Activated CD4-positive, alpha-beta T cell treated with anti-CD3 and anti-CD28 coated beads, Interleukin-2, amount 50 U/mL, for 24 hours (primary cell): ENCODE data around the gene ST6GALNAC6.
A peak's percentile ranks its signal among the peaks of the same experiment; 100 is the strongest.

Source experiments
- DNase-seq, 2 donors: peaks; one replicate each; pipeline ENCODE4 v3.0.0-alpha.2; 2020; ENCODE audit warnings: low read depth in 1 of 2, low spot score in 1 of 2

ST6GALNAC6 gene

DNA sequence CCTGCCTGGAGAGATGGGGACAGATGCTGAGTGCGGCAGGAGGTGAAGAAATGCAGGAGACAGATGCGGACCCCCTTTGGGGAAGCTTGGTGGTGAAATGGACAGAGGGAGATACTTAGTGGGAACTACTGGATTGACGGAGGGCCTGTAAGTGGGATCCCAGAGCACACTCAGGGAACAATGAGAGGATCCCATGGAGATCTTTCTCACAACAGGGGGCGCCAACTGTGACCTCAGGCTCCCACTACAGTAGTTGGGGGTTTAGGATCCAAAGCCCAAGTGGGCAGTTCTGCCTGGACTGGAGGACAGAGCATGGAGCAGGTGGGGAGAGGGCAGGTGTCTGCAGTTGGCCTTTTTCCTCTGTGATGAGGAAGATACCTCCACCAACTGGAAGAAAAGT, 34.8 kb upstream of the ST6GALNAC6 start:
- no peak for DNase-seq

GRCh38 chr9:127931092-127931881, 31.9 kb upstream of the ST6GALNAC6 start:
- DNase-seq, result no peak

- no peak for DNase-seq
Measured at GRCh38 chr9:127930231-127931091, 31.1 kb upstream of the ST6GALNAC6 start, which contains the start of gene PIP5KL1. PIP5KL1 (minus strand) TSS chr9:127930777; CDS start chr9:127930752, 25 bp downstream.

DNA sequence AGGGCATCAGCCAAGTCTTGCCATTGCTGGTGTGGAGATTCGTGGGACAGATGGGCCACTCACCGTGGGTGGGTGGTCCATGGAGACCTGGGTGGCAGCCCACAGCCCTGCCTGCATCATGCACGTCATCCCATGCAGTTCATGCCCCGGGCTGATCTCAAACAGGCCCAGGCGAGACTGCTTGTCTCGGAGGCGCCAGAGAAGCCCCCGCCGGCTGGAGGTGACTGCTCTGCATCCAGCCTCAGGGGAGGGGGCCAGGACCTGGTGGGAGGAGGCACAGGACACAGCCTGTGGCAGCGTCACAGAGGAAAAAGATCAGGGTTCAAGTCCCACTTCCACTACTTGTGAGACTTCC, 30.2 kb upstream of the ST6GALNAC6 start:
- no peak for DNase-seq

GRCh38 chr9:127928676-127929624, 29.5 kb upstream of the ST6GALNAC6 start:
- no peak for DNase-seq

GRCh38 chr9:127927988-127928675, 28.7 kb upstream of the ST6GALNAC6 start:
- DNase-seq, result no peak

DNA sequence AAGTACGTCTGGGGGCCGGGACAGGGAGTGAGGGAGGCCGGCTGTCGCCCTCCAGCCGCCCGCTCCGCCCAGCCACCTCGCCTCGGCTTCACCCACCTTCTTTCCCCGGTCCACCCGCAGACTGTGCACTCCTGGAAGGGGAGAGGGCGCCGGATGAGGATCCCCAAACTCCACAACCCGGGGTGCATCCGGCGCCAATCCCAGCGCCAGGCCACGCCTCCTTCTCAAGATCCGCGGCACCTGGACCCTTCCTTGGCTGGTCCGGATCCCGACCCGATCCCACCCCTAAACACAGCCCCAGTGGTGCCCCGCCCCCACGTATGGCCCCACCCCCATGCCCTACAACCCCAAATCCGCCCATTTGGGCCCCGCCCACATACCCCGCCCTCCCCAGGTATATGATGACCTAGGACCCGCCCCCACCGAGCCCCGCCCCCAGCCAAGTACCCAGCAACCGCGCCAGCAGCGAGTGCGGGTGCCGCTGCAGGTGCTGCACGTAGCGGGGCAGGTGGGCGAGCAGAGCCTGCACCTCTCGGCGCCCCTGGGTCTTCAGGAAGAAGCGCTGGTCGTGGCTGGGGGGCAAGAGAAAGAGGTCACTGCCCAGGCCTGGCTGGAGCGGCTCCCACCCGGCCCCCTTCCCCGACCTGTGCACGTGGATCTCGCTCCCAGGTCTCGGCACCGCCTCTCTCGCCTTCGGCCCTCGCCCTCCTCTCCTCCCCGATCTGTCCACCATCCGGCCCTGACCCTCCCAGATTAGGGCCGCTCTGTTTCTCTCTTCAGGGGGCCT, 28.0 kb upstream of the ST6GALNAC6 start:
- peak in 1 of 2 donors; percentile 62 for DNase-seq

- no peak for DNase-seq
Measured at GRCh38 chr9:127926906-127927200, 27.4 kb upstream of the ST6GALNAC6 start.

DNA sequence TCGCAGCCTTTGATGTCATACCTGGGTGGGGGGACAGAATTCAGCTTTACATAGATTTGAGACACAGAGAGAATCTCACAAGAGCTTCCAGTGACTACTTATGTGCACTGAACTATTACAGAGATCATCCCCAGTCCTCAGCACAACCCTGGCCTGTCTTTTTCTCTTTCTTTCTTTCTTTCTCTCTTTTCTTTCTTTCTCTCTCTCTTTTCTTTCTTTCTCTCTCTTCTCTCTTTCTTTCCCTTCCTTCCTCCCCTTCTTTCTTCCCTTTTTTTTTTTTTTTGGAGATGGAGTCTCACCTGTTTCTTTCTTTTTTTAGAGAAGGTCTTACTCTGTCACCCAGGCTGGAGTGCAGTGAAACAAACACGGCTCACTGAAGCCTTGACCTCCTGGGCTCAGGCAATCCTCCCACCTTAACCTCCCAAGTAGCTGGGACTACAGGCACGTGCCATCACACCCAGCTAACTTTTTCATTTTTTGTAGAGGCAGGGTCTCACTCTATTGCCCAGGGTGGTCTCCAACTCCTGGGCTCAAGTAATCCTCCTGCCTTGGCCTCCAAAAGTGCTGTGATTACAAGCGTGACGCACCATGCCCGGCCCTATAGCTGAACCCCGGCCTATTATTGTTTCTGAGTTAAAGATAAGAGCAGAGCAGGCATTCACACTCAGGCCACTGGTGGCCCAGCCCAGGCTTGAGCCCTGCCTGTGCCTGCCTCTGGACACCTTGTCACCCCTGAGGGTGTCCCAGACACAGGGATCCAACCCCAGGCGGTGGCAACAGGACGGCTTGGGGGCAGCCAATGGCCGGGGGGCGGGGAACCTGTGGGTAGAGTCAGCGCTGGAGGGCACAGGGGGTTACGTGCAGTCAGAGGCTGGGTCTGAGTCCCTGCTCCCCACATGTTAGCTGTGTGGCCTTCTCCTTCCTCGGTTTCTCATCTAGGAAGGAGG, 26.8 kb upstream of the ST6GALNAC6 start:
- DNase-seq, result no peak

DNA sequence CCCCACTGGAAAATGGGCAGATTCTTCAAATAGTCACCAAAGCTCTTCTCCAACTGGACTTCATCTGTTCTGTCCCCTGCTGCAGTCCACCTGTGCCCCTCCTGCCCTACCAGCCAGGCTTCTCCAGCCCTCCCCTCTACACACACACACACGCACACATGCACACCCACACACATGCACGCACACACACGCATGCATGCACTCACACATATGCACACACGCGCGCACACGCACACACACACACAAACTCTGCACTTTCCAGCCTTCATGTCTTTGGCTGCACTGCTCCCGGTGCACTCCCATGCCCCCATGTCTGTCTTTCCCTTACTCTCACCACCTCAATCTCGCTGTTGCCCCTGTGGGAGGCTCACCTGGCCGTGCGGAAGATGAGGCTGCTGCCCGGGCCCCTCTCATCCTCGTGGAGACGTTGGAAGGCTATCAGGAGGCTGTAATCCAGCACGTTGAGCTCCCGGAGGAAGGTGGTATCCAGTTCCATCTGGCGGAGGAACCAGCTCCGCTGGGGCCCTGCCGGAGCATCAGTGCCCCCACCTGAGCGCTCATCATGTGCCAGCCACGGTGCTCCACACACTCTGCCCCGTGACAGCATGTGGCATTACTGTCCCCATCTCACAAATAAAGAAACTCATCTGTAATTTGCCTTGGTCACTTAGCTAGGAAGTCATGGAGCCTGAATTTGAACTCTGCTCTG, 25.5 kb upstream of the ST6GALNAC6 start:
- DNase-seq, result no peak

DNA sequence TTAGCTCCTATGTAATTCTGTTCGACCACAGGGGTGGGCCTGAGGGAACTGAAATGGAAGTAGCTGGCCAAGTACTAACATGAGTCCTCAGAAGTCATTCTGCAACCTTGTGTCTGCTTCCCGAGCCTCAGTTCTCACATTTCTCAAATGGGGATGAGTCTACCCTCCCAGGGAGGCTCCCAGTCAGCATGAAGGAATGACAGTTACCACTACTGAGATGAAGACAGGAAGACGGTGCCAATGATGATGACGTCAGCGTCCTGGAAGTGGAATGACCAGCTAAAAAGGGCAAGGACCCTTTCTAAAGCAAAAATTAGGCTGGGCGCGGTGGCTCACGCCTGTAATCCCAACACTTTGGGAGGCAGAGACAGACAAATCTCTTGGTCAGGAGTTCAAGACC, 24.4 kb upstream of the ST6GALNAC6 start:
- no peak for DNase-seq

DNA sequence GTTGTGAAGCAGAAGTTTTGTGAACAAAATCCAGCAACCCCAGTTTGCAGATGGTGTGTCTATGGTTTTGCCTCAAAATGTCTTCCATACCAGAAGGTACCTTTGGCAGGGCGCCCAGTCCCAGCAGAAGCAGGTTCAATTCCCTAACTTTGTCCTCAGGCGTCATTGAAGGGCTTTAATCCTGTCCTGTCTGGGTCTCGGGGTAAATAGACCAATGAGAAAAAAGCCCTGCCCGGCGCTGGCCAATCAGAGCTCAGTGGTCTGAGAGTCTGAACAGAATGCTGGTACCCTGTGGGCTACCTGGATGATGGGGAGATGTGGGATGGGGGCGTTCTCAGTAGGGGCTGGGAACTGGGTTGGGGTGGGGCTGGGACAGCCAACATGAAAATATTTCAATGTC, 23.6 kb upstream of the ST6GALNAC6 start:
- no peak for DNase-seq

- DNase-seq, result peak; percentile 72 to 74
Measured at GRCh38 chr9:127921557-127922120, 22.2 kb upstream of the ST6GALNAC6 start.

GRCh38 chr9:127920794-127921193, 21.4 kb upstream of the ST6GALNAC6 start:
- DNase-seq, result no peak

DNA sequence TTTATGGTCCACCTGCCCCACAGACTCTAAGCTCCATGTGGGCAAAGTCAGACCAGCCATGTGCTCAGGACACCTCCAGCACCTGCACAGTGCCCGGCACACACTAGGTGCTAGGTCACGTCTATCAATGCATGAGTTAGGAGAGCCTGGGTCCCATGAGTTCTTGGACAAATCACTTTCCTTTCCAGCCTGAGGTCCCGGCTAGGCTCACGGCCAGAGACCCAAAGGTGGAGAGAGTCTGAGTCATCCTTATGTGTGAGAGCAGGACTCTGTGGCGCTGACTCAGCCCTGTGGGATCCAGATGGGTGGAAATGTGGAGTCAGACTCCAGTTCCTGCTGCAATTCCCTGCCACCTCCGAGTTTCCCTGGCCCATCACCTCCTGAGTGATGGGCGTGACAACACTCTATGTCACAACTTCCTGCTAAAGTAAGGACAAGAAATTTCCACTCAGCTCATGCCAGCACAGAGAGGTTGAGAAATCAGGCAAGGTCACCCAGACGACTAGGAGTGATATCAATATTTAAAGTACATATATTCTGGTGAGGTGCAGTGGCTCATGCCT, 19.9 kb upstream of the ST6GALNAC6 start:
- DNase-seq, result no peak

- no peak for DNase-seq
Measured at GRCh38 chr9:127918183-127919107, 19.0 kb upstream of the ST6GALNAC6 start.
